AG10803 (cell line): ENCODE data around the gene RASSF4.

ENCODE experiments used
- DNase-seq: peaks from one replicate; pipeline ENCODE4 v3.0.0; 2010; ENCODE audit warnings: low read depth
- H3K4me3 ChIP-seq: 2 replicates; pipeline ENCODE4 v1.5.1; 2011; ENCODE audit warnings: mild to moderate bottlenecking, low read length, control low read depth
- TF ChIP-seq, protein P1 (sequence below): conservative IDR thresholded peaks from 2 replicates; pipeline ENCODE4 v1.5.1; 2011; ENCODE audit warnings: mild to moderate bottlenecking, low read length, control low read depth, inconsistent platforms

Gene RASSF4

DNA sequence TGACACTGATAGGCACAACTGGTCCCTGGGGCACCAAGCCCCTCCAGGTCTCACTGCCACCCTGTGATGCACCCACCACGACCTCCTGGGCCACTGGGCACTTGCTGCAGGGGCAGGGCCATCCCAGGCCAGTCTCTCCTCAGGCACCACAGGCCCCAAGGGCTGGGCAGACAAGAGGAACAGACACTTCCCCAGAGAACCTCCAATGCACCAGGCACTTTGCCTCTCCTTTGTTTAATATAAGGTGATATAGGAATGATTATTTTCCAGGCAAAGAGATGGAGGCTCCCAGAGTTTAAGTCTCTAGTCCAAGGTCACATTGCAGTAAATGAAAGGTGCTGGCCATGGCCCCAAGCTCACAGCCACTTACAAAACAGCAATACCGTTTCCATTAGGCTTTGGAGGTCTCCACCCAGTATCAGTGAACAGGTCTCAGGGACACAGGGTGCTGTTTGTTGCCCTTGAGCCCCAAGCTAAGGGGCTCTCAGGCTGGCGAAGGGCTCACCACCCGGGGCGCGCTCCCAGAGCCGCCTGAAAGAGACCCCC lies 14.6 kb downstream of the RASSF4 start:
- peak overlapping the region; percentile 63 for H3K4me3 ChIP-seq
- TF ChIP-seq, protein P1, sequence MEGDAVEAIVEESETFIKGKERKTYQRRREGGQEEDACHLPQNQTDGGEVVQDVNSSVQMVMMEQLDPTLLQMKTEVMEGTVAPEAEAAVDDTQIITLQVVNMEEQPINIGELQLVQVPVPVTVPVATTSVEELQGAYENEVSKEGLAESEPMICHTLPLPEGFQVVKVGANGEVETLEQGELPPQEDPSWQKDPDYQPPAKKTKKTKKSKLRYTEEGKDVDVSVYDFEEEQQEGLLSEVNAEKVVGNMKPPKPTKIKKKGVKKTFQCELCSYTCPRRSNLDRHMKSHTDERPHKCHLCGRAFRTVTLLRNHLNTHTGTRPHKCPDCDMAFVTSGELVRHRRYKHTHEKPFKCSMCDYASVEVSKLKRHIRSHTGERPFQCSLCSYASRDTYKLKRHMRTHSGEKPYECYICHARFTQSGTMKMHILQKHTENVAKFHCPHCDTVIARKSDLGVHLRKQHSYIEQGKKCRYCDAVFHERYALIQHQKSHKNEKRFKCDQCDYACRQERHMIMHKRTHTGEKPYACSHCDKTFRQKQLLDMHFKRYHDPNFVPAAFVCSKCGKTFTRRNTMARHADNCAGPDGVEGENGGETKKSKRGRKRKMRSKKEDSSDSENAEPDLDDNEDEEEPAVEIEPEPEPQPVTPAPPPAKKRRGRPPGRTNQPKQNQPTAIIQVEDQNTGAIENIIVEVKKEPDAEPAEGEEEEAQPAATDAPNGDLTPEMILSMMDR: no peak
- no peak for DNase-seq

DNA sequence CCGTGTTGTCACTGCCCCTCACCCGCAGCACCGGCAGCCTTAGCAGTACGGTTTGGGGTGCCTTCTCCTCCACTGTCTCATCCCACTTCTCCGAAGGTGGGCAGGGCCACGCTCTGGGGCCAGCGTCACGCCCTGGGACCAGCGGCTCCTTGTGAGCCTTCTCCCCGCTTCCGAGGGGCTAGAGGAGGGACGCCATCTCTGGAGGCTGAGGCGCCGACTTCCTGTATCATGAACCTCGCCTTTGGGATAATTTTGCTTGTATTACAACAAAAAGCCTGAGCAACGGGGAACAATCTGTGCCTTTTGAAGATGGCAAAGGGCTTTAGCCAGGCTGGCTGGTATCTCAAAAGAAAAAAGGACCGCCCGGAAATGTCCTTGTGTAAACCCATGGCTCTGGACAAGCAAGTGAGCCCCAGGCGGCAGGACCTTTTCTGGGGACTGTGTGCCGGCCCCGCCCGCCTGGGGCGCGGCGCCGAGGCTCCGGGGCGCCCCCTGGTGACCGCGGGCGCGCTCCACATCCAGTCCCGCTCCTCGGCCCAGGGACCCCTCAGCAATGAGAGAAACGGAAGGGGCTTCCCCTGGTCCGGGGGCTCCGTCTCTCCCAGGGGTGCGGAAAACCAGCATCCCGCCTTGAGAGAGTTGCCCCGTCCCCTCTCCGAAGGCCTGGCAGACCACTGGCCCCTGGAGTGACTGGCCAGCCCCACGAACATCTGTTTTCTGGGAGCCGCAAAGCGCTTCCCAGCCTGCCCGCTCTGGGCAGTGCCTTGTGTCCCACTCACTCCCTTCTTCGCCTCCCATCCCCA lies 15.2 kb downstream of the RASSF4 start:
- peak overlapping the region; percentile 63 for H3K4me3 ChIP-seq
- TF ChIP-seq, protein P1: peak; percentile 51
- peak; percentile 62 for DNase-seq

DNA sequence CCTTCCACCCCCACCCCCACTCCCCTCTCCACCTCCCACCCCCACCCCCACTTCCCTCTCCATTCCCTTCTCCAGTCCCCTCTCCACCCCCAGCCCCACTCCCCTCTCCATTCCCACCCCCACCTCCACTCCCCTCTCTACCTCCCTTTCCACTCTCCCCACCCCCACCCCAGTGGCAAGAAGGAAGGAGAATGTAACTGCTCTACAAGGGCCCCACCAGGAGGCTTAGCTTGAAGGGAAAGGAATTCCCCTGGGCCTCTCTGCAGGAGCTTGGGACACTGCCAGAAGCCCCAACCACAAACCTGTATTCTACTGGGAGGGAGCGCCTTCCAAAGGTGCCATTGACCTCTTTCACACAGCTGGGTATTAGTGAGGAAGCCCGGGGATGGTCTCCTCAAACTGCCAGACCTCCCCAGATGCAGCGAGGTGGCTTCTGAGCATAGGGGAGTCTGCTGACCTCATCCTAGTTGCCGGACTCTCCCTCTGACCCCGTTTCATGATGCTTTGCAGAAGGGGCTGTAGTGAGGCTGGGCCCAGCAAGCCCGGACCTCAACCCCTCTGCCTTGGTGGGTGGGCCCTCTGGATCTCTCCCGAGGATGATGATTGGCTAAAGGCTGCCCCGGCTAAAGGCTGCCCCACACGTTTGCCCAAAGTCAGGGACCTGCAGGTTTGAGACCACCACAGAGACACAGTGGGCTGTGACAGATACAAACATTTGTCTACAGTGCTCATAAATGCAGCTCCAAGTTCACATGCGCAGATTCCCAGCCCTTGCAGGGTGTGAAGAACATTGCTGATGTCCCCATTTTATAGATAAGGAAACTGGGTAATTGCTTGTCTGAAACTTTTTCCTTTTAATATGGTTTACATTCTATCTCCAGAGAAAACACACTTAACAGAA lies 16.1 kb downstream of the RASSF4 start:
- TF ChIP-seq, protein P1: no peak
- H3K4me3 ChIP-seq: peak overlapping the region; percentile 79
- DNase-seq: peak; percentile 49

DNA sequence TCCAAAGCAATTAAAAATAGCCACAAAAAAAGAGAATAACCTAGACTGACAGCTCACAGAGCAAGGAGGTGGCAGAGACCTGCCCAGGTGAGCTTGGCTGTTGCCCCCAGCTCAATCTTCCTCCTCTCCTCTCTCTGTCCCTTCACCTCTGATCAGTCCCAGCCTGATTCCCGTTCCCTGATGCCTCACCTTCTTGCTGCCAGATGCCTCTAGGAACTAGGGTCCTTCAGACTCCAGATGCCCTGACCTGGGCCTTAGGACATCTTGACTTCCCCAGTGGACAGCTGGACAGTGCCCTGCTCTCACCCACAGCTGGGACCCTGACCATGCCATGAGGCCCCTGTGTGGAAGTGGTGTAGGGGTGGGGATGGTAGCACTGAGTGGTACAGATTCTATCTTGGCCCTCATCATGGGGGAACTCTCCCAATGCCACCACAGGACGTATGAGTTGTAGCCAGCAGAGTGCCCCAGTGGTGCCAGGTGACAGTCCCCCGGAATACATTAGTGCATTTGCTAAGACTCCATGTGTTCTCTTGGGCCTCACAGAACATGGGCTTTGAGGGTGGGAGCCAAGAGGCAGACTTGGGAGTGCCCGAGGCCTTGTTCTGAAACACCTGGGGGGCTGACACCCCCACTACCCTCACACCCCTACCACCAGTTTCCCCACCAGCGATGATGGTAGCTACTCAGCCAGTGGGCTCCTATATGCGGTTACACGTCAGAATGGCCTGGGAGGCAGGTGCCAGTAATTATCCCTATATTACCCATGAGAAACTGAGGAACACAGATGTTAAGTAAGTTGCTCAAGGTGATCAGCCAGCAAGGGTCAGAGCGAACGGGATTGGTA lies 17.0 kb downstream of the RASSF4 start:
- TF ChIP-seq, protein P1: no peak

DNA sequence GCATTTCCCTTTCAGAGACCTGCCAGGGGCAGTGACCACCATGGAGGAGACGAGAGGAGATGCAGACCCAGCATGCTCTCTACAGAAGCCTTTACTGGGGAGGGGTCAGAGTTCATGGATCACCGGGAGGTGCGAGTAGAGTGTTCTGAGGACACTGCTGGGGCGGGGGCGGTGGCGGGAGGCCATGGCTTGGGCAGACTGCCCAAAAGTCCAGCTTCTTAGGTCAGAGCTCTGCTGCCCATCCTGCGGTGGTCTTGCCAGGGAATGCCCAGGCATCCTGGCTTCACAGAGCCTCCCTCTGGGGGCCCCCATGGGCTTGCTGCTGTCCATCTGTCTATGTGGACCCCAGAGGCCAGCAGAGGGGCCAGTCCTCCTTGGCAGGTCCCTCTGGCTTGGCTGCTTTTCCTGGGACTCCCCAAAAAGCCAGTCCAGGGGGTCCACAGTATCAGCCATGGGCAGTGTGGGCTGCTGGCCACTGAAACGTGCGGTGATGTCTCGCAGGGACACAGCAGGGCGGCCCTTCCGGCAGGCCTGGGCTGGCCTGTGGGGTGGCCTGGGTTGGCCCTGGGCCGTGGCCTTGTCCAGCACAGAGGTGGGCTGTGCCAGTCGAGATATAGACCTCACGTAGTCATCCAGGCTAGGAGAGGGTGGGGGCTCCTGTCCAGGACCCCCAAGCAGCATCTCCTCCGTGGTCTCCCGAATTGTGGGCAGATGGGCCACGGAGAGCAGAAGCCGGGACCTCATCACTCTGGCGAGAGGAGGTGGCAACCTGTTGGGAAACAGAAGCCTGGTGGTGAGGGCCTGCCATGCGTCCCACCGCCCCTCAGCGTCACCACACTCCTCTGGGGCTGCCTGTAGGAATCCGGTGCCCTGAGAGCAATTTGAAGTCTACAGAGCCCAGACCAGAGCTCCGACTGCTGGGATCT lies 17.9 kb downstream of the RASSF4 start:
- H3K4me3 ChIP-seq: peak overlapping the region; percentile 79
- no peak for DNase-seq
- TF ChIP-seq, protein P1: no peak

More for the DNA sequence above, 17.0 kb downstream of the RASSF4 start:
- H3K4me3 ChIP-seq: peak overlapping the region; percentile 79
- DNase-seq: no peak

DNA sequence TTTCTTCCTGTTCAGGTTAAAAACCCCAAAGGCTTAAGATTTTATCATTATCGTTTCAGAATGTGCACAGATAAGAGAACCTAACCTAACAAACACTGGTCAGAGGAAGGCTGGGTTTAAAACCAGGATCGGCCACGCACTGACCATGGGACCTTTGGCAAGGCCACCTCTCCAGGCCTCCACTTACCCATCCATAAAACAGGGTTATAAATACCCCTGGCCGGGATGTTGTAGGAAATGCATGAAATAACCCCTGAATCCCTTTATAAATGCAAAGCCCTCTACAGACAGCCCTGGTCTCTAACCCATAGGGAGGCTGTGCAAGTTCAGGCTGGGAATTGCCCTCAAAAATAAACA lies 18.6 kb downstream of the RASSF4 start:
- no peak for DNase-seq
- TF ChIP-seq, protein P1: no peak
- H3K4me3 ChIP-seq: peak overlapping the region; percentile 79
